GM12864 (cell line): ENCODE measurements around the gene CCDC85C.

Experiments used
- DNase-seq: peaks from one replicate; pipeline ENCODE4 v3.0.0-alpha.2; 2011; ENCODE audit warnings: low read depth
- H3K4me3 ChIP-seq: 2 replicates; pipeline ENCODE4 v1.5.1; 2011; ENCODE audit warnings: mild to moderate bottlenecking, low read depth, low read length, control low read depth
- TF ChIP-seq, protein P1 (sequence below): IDR thresholded peaks from 2 replicates; pipeline ENCODE4 v1.5.1; 2011; ENCODE audit warnings: low read depth, mild to moderate bottlenecking, moderate library complexity, low read length, control low read depth, inconsistent platforms; ENCODE audit errors: missing control alignments

CCDC85C gene

DNA sequence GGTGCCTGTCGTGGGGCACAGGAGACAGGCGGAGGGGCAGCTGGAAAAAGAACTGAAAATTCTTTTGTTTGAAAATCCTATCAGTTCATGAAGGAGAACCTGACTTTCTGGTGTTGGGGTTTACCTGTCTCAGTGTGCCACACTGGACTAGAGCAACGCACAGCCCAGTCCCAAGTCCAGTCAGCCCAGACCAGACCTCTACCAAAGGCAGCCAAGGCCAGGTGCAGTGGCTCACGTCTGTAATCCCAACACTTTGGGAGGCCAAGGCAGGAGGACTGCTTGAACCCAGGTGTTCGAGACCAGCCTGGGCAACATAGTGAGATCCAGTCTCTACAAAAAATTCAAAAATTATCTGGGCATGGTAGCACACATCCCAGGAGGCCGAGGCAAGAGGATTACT, 4.6 kb downstream of the CCDC85C start:
- H3K4me3 ChIP-seq = no peak overlapping the region
- TF ChIP-seq, protein P1, sequence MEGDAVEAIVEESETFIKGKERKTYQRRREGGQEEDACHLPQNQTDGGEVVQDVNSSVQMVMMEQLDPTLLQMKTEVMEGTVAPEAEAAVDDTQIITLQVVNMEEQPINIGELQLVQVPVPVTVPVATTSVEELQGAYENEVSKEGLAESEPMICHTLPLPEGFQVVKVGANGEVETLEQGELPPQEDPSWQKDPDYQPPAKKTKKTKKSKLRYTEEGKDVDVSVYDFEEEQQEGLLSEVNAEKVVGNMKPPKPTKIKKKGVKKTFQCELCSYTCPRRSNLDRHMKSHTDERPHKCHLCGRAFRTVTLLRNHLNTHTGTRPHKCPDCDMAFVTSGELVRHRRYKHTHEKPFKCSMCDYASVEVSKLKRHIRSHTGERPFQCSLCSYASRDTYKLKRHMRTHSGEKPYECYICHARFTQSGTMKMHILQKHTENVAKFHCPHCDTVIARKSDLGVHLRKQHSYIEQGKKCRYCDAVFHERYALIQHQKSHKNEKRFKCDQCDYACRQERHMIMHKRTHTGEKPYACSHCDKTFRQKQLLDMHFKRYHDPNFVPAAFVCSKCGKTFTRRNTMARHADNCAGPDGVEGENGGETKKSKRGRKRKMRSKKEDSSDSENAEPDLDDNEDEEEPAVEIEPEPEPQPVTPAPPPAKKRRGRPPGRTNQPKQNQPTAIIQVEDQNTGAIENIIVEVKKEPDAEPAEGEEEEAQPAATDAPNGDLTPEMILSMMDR = no peak
- DNase-seq = no peak

DNA sequence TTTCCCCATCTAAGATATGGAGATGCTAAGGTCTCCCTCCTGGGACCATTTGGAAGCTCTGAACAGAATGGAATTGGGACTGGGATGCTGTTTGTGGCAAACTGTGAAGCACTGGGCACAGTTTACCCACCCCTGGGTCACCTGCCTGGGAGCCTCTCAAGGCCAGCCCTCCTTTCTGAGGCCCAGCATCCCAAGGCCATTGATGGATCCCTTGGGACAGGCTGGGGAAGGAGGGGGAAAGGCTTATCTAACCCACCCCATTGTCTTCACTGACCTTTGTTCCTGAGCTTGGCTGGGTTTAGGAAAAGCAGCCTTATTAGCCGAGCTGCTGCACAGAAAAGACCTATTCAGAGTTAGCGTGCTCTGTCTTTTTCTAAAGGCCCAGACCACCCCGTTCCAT, 5.2 kb downstream of the CCDC85C start:
- TF ChIP-seq, protein P1 = no peak

DNA sequence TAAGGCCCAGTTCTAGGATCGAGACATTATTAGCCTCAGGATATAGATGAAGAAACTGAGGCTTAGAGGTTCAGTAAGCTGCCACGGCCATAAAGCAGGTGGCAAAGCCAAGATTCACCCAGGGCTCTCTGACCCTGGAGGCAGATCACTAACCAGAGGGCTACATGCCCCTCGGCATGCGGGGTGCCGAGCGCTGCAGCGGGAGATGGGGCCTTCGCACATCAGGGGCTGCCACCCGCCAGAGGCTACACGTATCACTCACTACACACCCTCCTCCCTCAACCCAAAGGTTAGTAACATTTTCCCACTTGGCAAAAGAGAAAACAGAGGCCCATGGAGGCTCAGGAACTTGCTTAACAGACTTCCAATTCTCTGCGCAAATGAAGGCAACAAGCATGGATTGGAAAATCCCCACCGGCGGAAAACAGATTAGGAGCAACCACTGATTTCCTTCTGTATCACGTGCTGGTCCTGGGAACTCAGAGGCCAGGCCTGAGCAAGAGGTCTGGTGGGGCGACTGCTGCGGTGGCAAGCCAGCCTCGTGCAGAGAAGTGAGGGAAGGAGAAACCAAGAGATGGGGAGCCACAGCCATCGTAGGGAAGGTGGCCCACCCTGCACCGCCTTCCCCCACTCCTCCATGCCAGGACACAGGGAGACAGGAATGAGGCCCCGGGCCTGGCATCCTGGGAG, 6.0 kb downstream of the CCDC85C start:
- DNase-seq = no peak
- TF ChIP-seq, protein P1 = no peak

More for the DNA sequence above, 5.2 kb downstream of the CCDC85C start:
- H3K4me3 ChIP-seq = no peak overlapping the region
- no peak for DNase-seq

DNA sequence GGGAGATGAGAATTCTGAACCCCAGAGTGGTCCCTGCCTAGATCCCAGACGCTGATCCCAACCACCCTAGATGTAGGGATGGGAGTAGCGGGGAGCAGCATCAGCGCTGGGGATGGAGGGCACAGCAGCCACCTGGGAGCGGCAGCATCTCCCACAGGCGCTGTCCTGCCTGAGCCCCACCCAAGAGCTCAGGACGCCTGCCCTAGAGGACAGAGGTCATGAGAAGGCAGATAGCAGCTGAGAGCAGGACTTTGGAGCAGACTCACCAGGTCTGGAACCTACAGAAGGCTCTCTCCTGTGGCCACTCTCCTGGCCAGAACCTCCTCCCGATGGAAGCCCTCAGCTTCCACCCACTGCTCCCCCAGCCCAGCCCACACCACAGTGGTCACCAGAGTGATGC, 7.2 kb downstream of the CCDC85C start:
- DNase-seq = no peak
- TF ChIP-seq, protein P1 = no peak
- H3K4me3 ChIP-seq = no peak overlapping the region

More for the DNA sequence above, 6.0 kb downstream of the CCDC85C start:
- no peak overlapping the region for H3K4me3 ChIP-seq

DNA sequence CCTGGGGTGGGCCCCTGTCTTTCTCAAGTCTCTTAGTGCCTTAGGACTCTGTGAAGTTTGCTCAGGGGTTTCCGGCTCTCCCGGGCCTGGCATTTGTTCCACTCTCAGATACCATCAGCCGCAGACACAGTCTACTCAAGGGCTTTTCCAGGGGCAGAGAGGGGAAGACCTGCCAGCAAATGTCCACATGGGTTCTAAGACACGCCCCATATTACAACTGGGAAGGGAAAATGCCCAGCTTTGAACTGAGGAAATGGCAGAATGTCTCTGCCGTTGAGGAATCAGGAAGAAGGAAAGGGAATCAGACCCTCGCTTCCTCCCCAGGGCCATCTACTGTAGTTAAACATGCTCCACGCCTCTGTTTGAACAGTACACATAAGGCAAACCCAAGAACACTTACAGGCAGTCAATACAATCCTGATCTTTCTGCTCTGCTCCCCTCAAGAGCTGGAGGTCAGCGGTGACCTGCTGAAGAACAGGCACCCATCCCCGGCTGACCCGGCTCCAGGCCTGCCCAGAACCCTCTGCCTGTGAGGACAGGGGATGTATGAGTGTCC, 7.9 kb downstream of the CCDC85C start:
- TF ChIP-seq, protein P1 = no peak
- no peak overlapping the region for H3K4me3 ChIP-seq
- no peak for DNase-seq

DNA sequence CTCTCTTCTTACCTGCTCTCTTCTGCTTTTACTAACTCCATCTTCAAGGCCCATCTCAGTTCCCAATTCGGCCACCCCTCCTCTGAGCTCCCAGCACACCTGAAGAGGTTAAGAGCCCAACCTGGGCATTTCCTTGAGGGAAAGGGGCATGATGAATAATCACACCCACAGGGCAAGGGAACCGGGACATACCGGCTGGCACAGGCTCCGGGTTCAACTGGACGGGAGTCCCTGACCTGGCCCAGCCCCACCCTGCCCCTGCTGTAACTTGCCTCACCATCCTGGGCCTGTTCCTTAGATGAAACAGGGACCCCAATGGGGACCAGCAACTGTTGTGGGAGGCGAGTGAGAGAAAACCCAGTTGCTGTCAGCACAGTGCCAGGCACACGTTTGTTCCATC, 8.5 kb downstream of the CCDC85C start:
- TF ChIP-seq, protein P1 = no peak
- H3K4me3 ChIP-seq = no peak overlapping the region; the same call in 1 of the 2 replicates
- no peak for DNase-seq

DNA sequence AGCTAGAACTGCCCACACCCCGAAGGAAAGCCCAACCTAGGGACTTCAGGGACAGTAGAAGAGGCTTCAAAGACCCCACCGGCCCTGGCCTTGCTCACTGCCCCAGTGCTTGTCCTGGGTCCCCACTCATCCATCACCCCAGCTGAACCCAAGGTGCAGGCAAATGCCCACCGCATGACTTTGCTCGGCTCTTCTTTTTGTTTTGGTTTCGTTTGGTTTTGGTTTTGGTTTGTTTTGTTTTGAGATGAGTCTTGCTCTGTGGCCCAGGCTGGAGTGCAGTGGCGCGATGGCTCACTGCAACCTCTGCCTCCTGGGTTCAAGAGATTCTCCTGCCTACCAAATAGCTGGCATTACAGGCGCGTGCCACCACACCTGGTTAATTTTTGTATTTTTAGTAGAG, 9.0 kb downstream of the CCDC85C start:
- DNase-seq = peak; percentile 7
- TF ChIP-seq, protein P1 = no peak

More for the DNA sequence above, 9.0 kb downstream of the CCDC85C start:
- H3K4me3 ChIP-seq = peak overlapping the region; percentile 44
